ENCODE results near the gene FHDC1. TPM values are rescaled to one million over a fixed set of nuclear protein-coding genes. Genes with fewer than 3 reads are reported as not detected.

FHDC1 gene
- total RNA-seq, 1 donor from 2014 or later: 42.0 TPM

- no peak for TF ChIP-seq CTCF (IDR thresholded peaks at IDR 0.05; ENCODE audit: partially characterized antibody, unreplicated experiment)
- Mint-ChIP-seq H3K27ac (ENCODE audit: unreplicated experiment) (peak overlapping the region; percentile 44), H3K4me1 (ENCODE audit: low read depth, unreplicated experiment) (peaks cover 29% of the 10 kb centered on the region), H3K9me3 (ENCODE audit: unreplicated experiment) (peaks cover 2% of the 10 kb centered on the region), H3K27me3 (ENCODE audit: unreplicated experiment) (peaks cover 4% of the 10 kb centered on the region), H3K36me3 (ENCODE audit: unreplicated experiment) (peaks cover 8% of the 10 kb centered on the region), H3K4me3 (ENCODE audit: unreplicated experiment) (no peak overlapping the region)
- DNase-seq: no peak
These were observed 25.1 kb downstream of the FHDC1 start for GRCh38 chr4:152961014-152961772.

DNA sequence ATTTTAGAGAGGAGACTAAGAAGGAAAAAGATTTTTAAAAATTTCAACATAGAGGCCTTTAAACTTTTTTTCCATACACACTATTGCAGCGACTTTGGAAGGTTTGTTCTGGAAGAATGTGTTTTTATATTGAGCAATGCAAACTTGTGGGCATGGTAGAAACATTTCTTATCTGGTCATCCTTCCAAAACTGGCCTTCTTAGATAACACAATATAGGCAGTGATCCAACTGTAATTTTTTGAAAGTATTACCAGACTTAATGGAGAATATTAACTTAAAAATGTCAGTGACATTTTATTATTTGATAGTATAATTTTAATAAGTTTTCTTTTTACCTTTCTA lies 25.6 kb downstream of the FHDC1 start:
- DNase-seq: no peak
- TF ChIP-seq CTCF (IDR thresholded peaks at IDR 0.05; ENCODE audit: partially characterized antibody, unreplicated experiment): no peak
- H3K4me3 Mint-ChIP-seq (ENCODE audit: unreplicated experiment): no peak overlapping the region
- H3K27ac Mint-ChIP-seq (ENCODE audit: unreplicated experiment): no peak overlapping the region
- peaks cover 4% of the 10 kb centered on the region for H3K27me3 Mint-ChIP-seq (ENCODE audit: unreplicated experiment)
- peaks cover 8% of the 10 kb centered on the region for H3K36me3 Mint-ChIP-seq (ENCODE audit: unreplicated experiment)
- peaks cover 25% of the 10 kb centered on the region for H3K4me1 Mint-ChIP-seq (ENCODE audit: low read depth, unreplicated experiment)
- peaks cover 3% of the 10 kb centered on the region for H3K9me3 Mint-ChIP-seq (ENCODE audit: unreplicated experiment)

- Mint-ChIP-seq H3K4me3 (ENCODE audit: unreplicated experiment) (no peak overlapping the region), H3K36me3 (ENCODE audit: unreplicated experiment) (peaks cover 8% of the 10 kb centered on the region), H3K27me3 (ENCODE audit: unreplicated experiment) (peaks cover 4% of the 10 kb centered on the region), H3K9me3 (ENCODE audit: unreplicated experiment) (peaks cover 3% of the 10 kb centered on the region), H3K27ac (ENCODE audit: unreplicated experiment) (no peak overlapping the region), H3K4me1 (ENCODE audit: low read depth, unreplicated experiment) (peaks cover 22% of the 10 kb centered on the region)
- TF ChIP-seq CTCF (IDR thresholded peaks at IDR 0.05; ENCODE audit: partially characterized antibody, unreplicated experiment): no peak
- DNase-seq: no peak
These were observed 26.0 kb downstream of the FHDC1 start for GRCh38 chr4:152962150-152962549.

DNA sequence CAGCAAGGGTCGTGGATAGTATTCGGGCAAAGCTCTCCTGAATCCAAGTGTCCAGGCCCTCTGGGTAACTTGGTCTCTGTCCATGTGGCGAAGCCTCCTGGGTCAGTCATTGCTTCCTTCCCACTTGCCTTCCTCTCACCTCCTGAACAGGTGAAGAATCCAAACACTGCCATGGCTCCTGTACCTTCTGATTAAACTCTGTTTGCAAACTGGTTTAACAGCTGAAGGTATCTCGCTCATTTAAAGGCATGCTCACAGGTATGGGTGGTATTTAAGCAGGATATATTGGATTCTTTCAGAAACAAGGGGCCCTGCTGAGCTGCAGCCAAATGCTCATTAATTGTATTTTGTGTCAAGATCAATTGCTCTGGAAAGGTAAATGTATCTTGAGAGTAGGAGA lies 28.2 kb downstream of the FHDC1 start:
- no peak overlapping the region for H3K4me3 Mint-ChIP-seq (ENCODE audit: unreplicated experiment)
- peaks cover 12% of the 10 kb centered on the region for H3K4me1 Mint-ChIP-seq (ENCODE audit: low read depth, unreplicated experiment)
- H3K27me3 Mint-ChIP-seq (ENCODE audit: unreplicated experiment): peaks cover 4% of the 10 kb centered on the region
- H3K27ac Mint-ChIP-seq (ENCODE audit: unreplicated experiment): no peak overlapping the region
- H3K9me3 Mint-ChIP-seq (ENCODE audit: unreplicated experiment): peaks cover 3% of the 10 kb centered on the region
- DNase-seq: no peak
- no peak for TF ChIP-seq CTCF (IDR thresholded peaks at IDR 0.05; ENCODE audit: partially characterized antibody, unreplicated experiment)
- H3K36me3 Mint-ChIP-seq (ENCODE audit: unreplicated experiment): peaks cover 15% of the 10 kb centered on the region

GRCh38 chr4:152965611-152966010 lies 29.5 kb downstream of the FHDC1 start:
- DNase-seq: no peak
- Mint-ChIP-seq H3K27me3 (ENCODE audit: unreplicated experiment) (peaks cover 4% of the 10 kb centered on the region), H3K4me3 (ENCODE audit: unreplicated experiment) (no peak overlapping the region), H3K9me3 (ENCODE audit: unreplicated experiment) (peaks cover 1% of the 10 kb centered on the region), H3K4me1 (ENCODE audit: low read depth, unreplicated experiment) (peaks cover 4% of the 10 kb centered on the region), H3K27ac (ENCODE audit: unreplicated experiment) (no peak overlapping the region), H3K36me3 (ENCODE audit: unreplicated experiment) (peaks cover 15% of the 10 kb centered on the region)
- TF ChIP-seq CTCF (IDR thresholded peaks at IDR 0.05; ENCODE audit: partially characterized antibody, unreplicated experiment): no peak
